Tibial artery (tissue), 4 donors: ENCODE data around the gene GABRB3.

Experiments
- DNase-seq, 2 donors: peaks; one replicate each; pipeline ENCODE4 v3.0.0-alpha.2; 2019
- H3K27ac ChIP-seq, 2 donors: fragments of 200-600 bp; sonication (generic) in 1 of 2; 1 replicate in 1 of 2; 2 replicates in 1 of 2; pipeline ENCODE4 v1.5.1; 2018 to 2019; ENCODE audit warnings: mild to moderate bottlenecking in 1 of 2
- H3K27me3 ChIP-seq, 2 donors: fragments of 200-600 bp; sonication (generic) in 1 of 2; one replicate each; pipeline versions ENCODE4 v1.5.1 to v1.6.0; 2016 to 2019
- H3K36me3 ChIP-seq, 3 donors: fragments of 200-600 bp; sonication (generic) in 2 of 3; one replicate each; pipeline ENCODE4 v1.5.1; 2016 to 2019; ENCODE audit warnings: mild to moderate bottlenecking in 2 of 3
- H3K4me1 ChIP-seq, 4 donors: fragments of 200-600 bp; sonication (generic) in 2 of 4; 1 replicate in 3 of 4; 2 replicates in 1 of 4; pipeline ENCODE4 v1.5.1; 2016 to 2019
- H3K4me3 ChIP-seq, 2 donors: fragments of 200-600 bp; sonication (generic) in 1 of 2; 1 replicate in 1 of 2; 2 replicates in 1 of 2; pipeline ENCODE4 v1.5.1; 2018 to 2019; ENCODE audit warnings: mild to moderate bottlenecking in 2 of 2
- H3K9me3 ChIP-seq, 3 donors: fragments of 200-600 bp; sonication (generic) in 1 of 3; one replicate each; pipeline ENCODE4 v1.5.1; 2016 to 2019
- CTCF ChIP-seq, 2 experiments: fragments of 200-600 bp in 1 of 2; fragments of 450-650 bp in 1 of 2; IDR thresholded peaks; one replicate each; pipeline ENCODE4 v1.5.1; 2017 to 2019; ENCODE audit warnings: antibody characterized with exemption in 2 of 2, mild to moderate bottlenecking in 1 of 2, moderate library complexity in 1 of 2
- intact Hi-C: fragments of 100-400 bp; cut with DNase I; formaldehyde crosslinking; loops from one replicate; pipeline ENCODE4 v1.15.0; 2023; ENCODE audit warnings: low total_unique reads

The GABRB3 gene

DNA sequence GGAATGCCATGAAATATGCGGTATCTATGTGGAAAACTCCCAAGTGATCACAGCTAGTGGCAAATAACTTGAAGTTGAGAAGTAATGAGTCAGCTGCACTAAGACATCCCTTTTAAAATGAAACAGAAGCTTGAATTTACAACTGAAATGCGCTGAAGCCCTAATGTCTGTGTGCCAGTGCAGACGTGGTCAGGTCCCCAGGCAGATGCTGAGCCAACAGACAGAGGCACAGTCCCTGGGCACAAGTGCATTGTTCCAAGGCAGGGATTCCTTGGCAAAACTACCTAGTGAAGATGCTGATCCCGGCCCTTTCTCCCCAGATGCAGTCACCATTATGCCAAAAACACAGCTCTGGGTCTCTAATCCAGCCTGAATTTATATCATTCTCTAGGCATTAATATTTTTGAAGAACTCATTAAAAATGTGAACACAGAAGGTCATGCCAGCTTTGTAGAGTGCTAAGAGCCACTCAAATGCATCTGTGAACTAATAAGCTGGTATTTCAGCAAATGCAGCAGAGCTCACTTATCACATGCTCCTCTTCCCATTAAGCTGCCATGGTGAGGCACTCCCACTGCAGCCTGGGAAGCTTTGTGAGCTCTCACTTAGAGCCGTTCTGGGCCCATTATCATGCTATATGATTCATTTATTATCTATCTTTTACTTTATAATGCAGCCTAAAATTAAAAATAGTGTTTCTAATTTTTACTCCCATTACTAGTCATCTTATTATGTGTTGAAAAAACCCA lies 200.1 kb downstream of the GABRB3 start:
- no peaks in the 10 kb centered on the region for H3K4me1 ChIP-seq
- H3K9me3 ChIP-seq, result no peaks in the 10 kb centered on the region
- no peak for DNase-seq
- no peaks in the 10 kb centered on the region for H3K36me3 ChIP-seq
- H3K4me3 ChIP-seq, result no peak overlapping the region
- intact Hi-C loops, result no loop called here
- H3K27ac ChIP-seq, result no peak overlapping the region
- no peaks in the 10 kb centered on the region for H3K27me3 ChIP-seq
- TF ChIP-seq CTCF (IDR thresholded peaks at IDR 0.05), result no peak

DNA sequence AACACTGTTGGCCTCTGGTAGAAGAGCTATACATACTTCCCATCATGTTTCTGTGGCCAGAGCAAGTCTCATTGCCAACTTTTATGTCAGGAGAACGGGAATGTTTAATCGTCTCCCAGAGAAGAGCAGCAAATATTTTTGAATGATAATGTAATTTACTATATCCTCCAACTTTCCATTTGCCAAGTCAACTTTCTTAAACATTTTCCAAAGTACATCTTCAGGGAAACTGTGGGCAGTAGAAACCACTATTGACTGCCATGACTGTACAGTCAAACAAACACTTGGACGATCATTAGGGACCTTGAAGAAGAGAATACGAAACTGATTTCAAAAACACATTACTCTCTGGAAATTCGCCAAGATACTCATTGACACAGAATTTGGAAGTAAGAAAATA lies 201.5 kb downstream of the GABRB3 start:
- Histone ChIP-seq H3K9me3 (no peaks in the 10 kb centered on the region), H3K27ac (no peak overlapping the region), H3K36me3 (no peaks in the 10 kb centered on the region), H3K27me3 (no peaks in the 10 kb centered on the region), H3K4me1 (no peaks in the 10 kb centered on the region), H3K4me3 (no peak overlapping the region)
- no peak for TF ChIP-seq CTCF (IDR thresholded peaks at IDR 0.05)
- no peak for DNase-seq
- intact Hi-C loops, result no loop called here

DNA sequence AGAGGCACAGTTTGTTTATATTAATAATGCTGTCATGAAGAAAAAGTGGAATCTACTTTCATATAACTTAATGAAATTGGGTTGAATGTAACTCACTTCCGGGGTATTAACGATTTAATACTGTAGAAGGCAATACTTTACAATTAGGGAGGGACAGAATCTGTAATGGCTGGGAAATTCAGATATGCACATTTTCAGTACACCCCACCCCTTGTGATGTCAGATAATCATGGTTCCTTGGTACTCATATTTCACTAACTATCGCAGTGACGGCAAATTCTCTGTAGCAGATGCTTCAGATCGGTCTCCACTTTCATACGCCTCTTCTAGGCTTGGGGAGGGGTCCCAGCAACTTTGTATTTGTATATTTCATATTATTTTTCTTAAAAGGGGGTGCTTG lies 207.3 kb downstream of the GABRB3 start:
- no peaks in the 10 kb centered on the region for H3K36me3 ChIP-seq
- no peaks in the 10 kb centered on the region for H3K4me1 ChIP-seq
- TF ChIP-seq CTCF (IDR thresholded peaks at IDR 0.05), result no peak
- no peak for DNase-seq
- intact Hi-C loops, result no loop called here
- no peak overlapping the region for H3K4me3 ChIP-seq
- no peaks in the 10 kb centered on the region for H3K9me3 ChIP-seq
- no peak overlapping the region for H3K27ac ChIP-seq
- H3K27me3 ChIP-seq, result no peaks in the 10 kb centered on the region

- no peak for TF ChIP-seq CTCF (IDR thresholded peaks at IDR 0.05)
- H3K36me3 ChIP-seq, result no peaks in the 10 kb centered on the region
- intact Hi-C loops, result no loop called here
- no peak overlapping the region for H3K4me3 ChIP-seq
- H3K27me3 ChIP-seq, result no peaks in the 10 kb centered on the region
- H3K9me3 ChIP-seq, result no peaks in the 10 kb centered on the region
- no peak overlapping the region for H3K27ac ChIP-seq
- H3K4me1 ChIP-seq, result no peaks in the 10 kb centered on the region
- DNase-seq, result no peak
Observed at GRCh38 chr15:26564361-26564760, 208.5 kb downstream of the GABRB3 start.

- Histone ChIP-seq H3K4me3 (no peak overlapping the region), H3K36me3 (no peaks in the 10 kb centered on the region), H3K9me3 (no peaks in the 10 kb centered on the region), H3K27me3 (no peaks in the 10 kb centered on the region), H3K27ac (no peak overlapping the region), H3K4me1 (no peaks in the 10 kb centered on the region)
- intact Hi-C loops, result no loop called here
- TF ChIP-seq CTCF (IDR thresholded peaks at IDR 0.05), result no peak
- DNase-seq, result no peak
Observed at GRCh38 chr15:26562336-26562735, 210.5 kb downstream of the GABRB3 start.

DNA sequence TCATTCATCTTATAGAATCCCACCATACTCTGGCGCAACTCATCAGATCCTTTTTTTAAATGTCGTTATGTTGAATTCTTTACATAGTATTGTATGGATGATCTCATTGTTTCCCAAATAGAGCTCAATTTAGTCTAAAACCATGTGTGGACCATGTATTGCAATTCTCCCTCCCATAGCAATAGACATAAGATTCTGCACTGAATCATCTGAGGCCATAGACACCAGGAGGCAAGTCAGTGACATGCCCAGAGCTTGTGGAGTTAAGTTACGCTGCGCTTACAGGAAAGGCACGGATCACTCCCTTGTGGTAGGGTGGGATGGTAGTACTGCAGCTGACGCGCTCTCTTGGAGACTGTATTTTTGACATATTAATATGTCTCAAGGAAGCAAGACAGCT lies 211.0 kb downstream of the GABRB3 start:
- H3K36me3 ChIP-seq, result no peaks in the 10 kb centered on the region
- no peaks in the 10 kb centered on the region for H3K4me1 ChIP-seq
- no peaks in the 10 kb centered on the region for H3K27me3 ChIP-seq
- H3K27ac ChIP-seq, result no peak overlapping the region
- H3K9me3 ChIP-seq, result no peaks in the 10 kb centered on the region
- DNase-seq, result no peak
- H3K4me3 ChIP-seq, result no peak overlapping the region
- intact Hi-C loops, result no loop called here
- TF ChIP-seq CTCF (IDR thresholded peaks at IDR 0.05), result no peak
